Measurements from ENCODE around the gene LYPD5.
A peak's percentile ranks its signal among the peaks of the same experiment; 100 is the strongest.

LYPD5 gene

DNA sequence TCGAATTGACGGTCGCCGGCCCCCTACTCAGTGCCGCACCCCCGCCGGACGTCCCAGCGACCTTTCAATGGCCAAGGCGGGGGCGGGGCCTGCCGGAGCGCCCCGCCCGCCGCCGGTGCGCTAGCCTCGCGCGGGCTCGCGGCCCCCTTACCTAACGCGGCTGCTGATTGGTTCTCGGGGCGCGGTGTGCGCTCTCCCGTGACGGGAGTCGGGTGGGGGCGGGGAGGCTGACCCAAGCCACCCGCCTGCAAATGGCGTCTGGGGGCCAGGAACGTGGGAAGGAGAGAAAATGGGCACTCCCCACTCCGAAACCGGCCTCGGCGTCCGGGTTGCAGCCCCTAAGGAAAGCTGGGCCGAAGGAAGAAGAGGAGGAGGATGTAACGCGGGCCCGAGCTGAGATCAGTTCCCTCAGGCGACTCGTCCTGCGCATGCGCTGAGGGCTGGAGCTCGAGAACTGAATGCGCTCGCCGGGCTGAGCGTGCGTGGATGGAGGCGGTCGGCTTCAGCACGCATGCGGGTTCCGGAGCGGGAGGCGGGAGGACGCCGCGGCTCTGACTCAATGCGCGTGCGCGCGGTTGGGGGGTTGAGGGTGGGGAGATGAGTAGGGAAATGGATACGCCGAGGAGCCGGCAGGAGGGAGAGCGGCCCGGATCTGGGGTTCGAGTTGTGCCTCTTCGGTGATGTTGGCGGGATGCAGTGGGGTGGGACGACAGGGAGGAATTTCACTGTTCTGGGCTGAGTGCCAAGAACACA is 47.6 kb downstream of the LYPD5 start, which contains the start of gene SMG9:
Gene SMG9, minus strand, starts transcription at position 460 of the 753 bp plus-strand sequence. CDS start 4,221 bp downstream, outside the sequence.
- peak; percentile 95 to 96 for DNase-seq (ENCODE audit: extremely low read depth in 1 of 2, low read depth in 1 of 2)

DNA sequence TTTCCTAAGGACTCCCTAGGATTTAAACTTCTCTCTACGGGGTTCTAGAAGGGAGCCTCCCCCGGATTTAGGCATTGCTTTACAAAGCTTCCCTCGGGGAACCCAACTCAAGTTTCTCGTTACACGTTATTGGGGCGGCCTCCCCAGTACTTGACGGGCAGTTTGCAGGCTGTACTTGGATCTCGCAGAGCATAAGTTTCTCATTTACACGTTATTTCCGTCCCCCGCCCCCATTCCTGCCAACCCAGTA is 48.1 kb downstream of the LYPD5 start:
- DNase-seq (ENCODE audit: extremely low read depth in 1 of 2, low read depth in 1 of 2): no peak

- DNase-seq (ENCODE audit: extremely low read depth in 1 of 2, low read depth in 1 of 2): no peak
Measured at GRCh38 chr19:43752287-43752875, 49.9 kb downstream of the LYPD5 start.

DNA sequence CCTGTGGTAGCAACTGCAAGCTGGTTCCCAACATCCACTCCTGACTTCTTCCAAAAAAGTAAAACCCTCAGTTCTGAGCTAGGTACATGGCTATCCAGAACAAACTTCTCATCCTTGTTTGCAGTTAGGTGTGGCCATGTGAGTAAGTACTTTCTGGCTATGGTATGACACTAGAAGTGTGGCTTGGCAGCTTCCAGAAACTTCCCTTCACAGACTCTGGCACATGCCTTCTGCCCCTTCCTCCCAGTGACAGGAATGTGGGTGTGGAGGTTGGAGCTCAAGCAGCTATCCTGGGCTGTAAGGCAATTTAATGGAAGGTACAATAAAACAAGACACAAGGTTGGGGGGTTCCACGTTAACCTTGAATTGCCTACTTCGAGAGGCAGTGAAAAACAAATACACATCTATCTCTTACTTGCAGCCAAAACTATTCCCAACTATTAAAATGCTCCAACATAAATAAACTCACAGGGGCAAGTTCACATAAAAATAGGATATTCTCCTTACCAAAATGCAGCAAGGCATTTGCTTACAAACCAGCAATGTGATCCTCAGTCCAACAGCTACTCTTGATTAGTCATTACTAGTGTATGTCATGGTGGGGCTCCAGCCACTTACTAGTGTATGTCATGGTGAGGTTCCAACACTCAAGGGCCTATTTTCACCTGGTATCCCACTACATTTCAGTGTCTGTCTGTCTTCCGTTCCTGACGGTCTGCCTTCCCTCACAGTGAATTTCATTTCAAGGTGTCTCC is 50.6 kb downstream of the LYPD5 start:
- DNase-seq (ENCODE audit: extremely low read depth in 1 of 2, low read depth in 1 of 2): no peak

DNA sequence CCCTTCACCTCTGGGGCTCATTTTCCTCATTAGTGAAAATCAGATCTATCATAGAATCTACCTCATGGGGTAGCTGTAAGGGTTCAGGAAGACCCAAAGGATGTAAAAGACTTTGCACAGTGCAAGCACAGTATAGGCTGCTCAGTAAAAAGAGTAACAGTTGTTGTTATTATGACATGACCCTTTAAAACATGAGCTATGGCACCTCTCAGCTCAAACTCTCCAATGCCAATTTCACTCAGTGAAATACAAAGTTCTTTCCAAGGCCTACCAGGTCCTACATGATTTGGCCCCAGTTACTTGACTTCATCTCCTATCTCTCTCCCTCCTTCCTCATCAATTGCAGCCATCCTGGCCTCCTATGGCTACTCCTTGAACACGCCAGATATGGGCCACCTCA is 52.3 kb downstream of the LYPD5 start:
- no peak for DNase-seq (ENCODE audit: extremely low read depth in 1 of 2, low read depth in 1 of 2)

- DNase-seq (ENCODE audit: extremely low read depth in 1 of 2, low read depth in 1 of 2): no peak
Measured at GRCh38 chr19:43749152-43749551, 53.1 kb downstream of the LYPD5 start.

- DNase-seq (ENCODE audit: extremely low read depth in 1 of 2, low read depth in 1 of 2): no peak
Measured at GRCh38 chr19:43748685-43749084, 53.6 kb downstream of the LYPD5 start.

DNA sequence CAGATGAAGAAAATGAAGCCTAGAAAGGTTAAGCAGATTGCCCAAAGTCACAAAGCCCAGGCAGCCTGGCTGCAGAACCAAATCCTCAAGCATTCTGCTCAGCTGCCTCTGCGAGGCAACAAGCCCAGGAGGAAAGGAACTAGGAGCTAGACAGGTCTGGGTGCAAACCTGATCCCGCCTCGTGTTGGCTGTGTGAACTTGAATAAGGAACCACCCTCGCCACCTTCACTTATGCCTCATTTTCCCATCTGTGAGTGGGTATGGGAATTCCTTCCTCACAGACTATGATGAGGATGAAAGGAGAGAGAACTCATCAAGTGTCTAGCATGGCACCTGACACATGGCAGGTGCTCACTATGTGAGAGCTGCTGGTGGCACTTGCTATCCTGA is 54.0 kb downstream of the LYPD5 start:
- no peak for DNase-seq (ENCODE audit: extremely low read depth in 1 of 2, low read depth in 1 of 2)

DNA sequence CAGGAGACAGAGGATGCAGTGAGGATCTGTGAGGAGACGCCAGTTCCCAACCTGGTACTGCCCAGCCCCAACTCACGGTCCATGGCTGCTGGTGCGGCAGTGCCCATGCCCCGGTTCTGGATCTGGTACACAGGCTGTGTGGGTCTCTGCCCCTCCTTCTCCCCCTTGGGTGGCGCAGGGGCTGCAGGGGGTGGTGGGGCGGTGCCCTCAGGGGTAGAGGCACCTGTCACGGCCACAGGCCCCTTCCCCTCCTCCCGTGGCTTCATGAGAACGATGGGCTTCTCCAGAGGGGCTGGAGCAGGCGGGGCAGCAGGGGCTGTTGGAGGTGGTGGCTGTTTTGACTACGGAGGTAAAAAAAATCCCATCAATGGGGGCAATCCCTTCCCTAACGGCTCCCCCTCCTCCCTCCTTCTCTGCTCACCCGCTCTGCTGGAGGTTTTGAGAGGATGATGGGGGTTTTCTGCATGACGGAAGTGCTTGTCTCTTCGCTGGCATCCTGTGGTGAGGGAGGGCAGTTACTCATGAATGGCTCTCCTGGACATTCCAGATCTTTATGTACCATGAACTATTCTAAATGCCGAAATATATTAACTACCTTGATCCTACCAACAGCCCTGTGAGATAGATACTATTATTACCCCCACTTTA is 54.6 kb downstream of the LYPD5 start:
- no peak for DNase-seq (ENCODE audit: extremely low read depth in 1 of 2, low read depth in 1 of 2)

Measured in stimulated activated CD8-positive, alpha-beta memory T cell treated with anti-CD3 and anti-CD28 coated beads, Interleukin-7, amount 100 ng/mL, for 48 hours (primary cell).